Measurements from ENCODE around the gene FAM161A.
"Not testable (repeated sequence)": the region's sequence is repeated elsewhere in the genome, so short reads cannot be mapped to it uniquely, and the experiment has no call there.

FAM161A gene

GRCh38 chr2:61853847-61854563, at the start of gene FAM161A:
Gene FAM161A, minus strand, starts transcription at chr2:61854060. Its CDS starts 19 bp downstream, at chr2:61854041.
- Mint-ChIP-seq H3K4me3 (peak within 1 kb of the TSS; percentile 96), H3K27ac (peak within 1 kb of the TSS; percentile 91), H3K9me3 (no peaks in the 10 kb centered on the region), H3K4me1 (peaks cover 9% of the 10 kb centered on the region), H3K36me3 (peaks cover 4% of the 10 kb centered on the region), H3K27me3 (no peaks in the 10 kb centered on the region)
- peak; percentile 92 for ATAC-seq

GRCh38 chr2:61900281-61900680, 46.4 kb upstream of the FAM161A start:
- Mint-ChIP-seq H3K27me3 (no peaks in the 10 kb centered on the region), H3K27ac (no peak overlapping the region), H3K4me1 (no peaks in the 10 kb centered on the region), H3K4me3 (no peak overlapping the region), H3K36me3 (no peaks in the 10 kb centered on the region), H3K9me3 (no peaks in the 10 kb centered on the region)
- ATAC-seq, result no peak

GRCh38 chr2:61898810-61899209, 45.0 kb upstream of the FAM161A start:
- no peak overlapping the region for H3K4me3 Mint-ChIP-seq

DNA sequence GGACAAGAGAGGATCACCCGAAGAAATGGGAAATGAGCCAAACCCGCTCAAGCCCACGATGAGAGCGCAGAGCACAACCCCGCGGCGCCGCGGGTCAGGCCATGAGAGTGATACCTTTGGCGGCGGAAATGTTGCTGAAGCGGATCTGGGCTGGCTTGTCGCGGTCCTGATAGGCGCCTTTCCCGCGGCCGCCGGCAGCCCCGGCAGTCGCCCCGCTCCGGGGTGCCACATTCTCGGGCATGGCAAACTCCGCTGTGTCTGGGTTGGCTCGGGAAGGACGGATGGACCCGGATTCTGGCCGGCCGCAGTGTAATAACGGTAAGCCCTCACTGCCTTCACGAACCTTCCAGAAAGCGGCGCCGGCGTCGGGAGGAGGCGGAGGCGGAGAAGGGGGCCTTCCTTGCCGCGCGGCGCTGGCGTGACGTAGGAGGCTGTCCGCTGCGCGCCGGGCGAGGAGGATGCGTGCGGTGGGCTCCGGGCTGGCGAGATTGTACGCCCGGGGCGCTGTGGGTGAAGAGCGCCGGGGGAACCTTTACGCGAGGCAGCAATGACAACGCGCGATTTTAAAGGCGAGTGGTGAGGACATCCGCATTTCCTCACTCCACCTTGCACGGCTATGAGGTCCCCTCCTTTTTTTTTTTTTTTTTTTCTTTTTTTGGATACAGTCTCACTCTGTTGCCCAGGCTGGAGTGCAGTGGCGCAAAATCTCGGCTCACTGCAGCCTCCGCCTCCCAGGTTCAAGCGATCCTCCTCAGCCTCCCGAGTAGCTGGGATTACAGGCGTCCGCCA, 34.6 kb upstream of the FAM161A start, which contains the start of gene CCT4:
Gene CCT4 (minus strand): TSS at position 390 of the 789 bp plus-strand sequence. CDS start 149 bp downstream, at position 241.
- no peaks in the 10 kb centered on the region for H3K27me3 Mint-ChIP-seq
- H3K9me3 Mint-ChIP-seq, result no peaks in the 10 kb centered on the region
- H3K27ac Mint-ChIP-seq, result peak within 1 kb of the TSS; percentile 99
- peak; percentile 89 for ATAC-seq
- peaks cover 20% of the 10 kb centered on the region for H3K4me1 Mint-ChIP-seq
- peaks cover 13% of the 10 kb centered on the region for H3K36me3 Mint-ChIP-seq
- H3K4me3 Mint-ChIP-seq, result peak within 1 kb of the TSS; percentile 98

More at GRCh38 chr2:61898810-61899209, 45.0 kb upstream of the FAM161A start:
- no peaks in the 10 kb centered on the region for H3K27me3 Mint-ChIP-seq
- no peak overlapping the region for H3K27ac Mint-ChIP-seq
- H3K9me3 Mint-ChIP-seq, result no peaks in the 10 kb centered on the region
- H3K36me3 Mint-ChIP-seq, result no peaks in the 10 kb centered on the region
- H3K4me1 Mint-ChIP-seq, result no peaks in the 10 kb centered on the region
- no peak for ATAC-seq

- no peaks in the 10 kb centered on the region for H3K27me3 Mint-ChIP-seq
- H3K4me3 Mint-ChIP-seq, result peak overlapping the region; percentile 98
- ATAC-seq, result no peak
- peak overlapping the region; percentile 99 for H3K27ac Mint-ChIP-seq
- peaks cover 17% of the 10 kb centered on the region for H3K36me3 Mint-ChIP-seq
- no peaks in the 10 kb centered on the region for H3K9me3 Mint-ChIP-seq
- H3K4me1 Mint-ChIP-seq, result peaks cover 20% of the 10 kb centered on the region
These were observed 33.9 kb upstream of the FAM161A start for GRCh38 chr2:61887717-61888266.

- peaks cover 20% of the 10 kb centered on the region for H3K36me3 Mint-ChIP-seq
- peak overlapping the region; percentile 99 for H3K27ac Mint-ChIP-seq
- no peaks in the 10 kb centered on the region for H3K9me3 Mint-ChIP-seq
- peak overlapping the region; percentile 98 for H3K4me3 Mint-ChIP-seq
- H3K4me1 Mint-ChIP-seq, result peaks cover 20% of the 10 kb centered on the region
- H3K27me3 Mint-ChIP-seq, result no peaks in the 10 kb centered on the region
- no peak for ATAC-seq
These were observed 32.2 kb upstream of the FAM161A start for GRCh38 chr2:61885896-61886603.

- H3K27me3 Mint-ChIP-seq, result no peaks in the 10 kb centered on the region
- H3K4me1 Mint-ChIP-seq, result peaks cover 20% of the 10 kb centered on the region
- H3K4me3 Mint-ChIP-seq, result no peak overlapping the region
- no peaks in the 10 kb centered on the region for H3K9me3 Mint-ChIP-seq
- peaks cover 26% of the 10 kb centered on the region for H3K36me3 Mint-ChIP-seq
- no peak overlapping the region for H3K27ac Mint-ChIP-seq
- ATAC-seq, result no peak
These were observed 29.0 kb upstream of the FAM161A start for GRCh38 chr2:61882850-61883249.

- H3K4me3 Mint-ChIP-seq, H3K9me3 Mint-ChIP-seq, H3K27ac Mint-ChIP-seq, H3K4me1 Mint-ChIP-seq, H3K27me3 Mint-ChIP-seq, ATAC-seq: not testable (repeated sequence)
- peaks cover 18% of the 10 kb centered on the region for H3K36me3 Mint-ChIP-seq
These were observed 25.5 kb upstream of the FAM161A start for GRCh38 chr2:61879351-61879750.

- H3K9me3 Mint-ChIP-seq, result no peaks in the 10 kb centered on the region
- H3K27ac Mint-ChIP-seq, result no peak overlapping the region
- peaks cover 24% of the 10 kb centered on the region for H3K36me3 Mint-ChIP-seq
- H3K4me1 Mint-ChIP-seq, result no peaks in the 10 kb centered on the region
- H3K27me3 Mint-ChIP-seq, result no peaks in the 10 kb centered on the region
- H3K4me3 Mint-ChIP-seq, result no peak overlapping the region
- no peak for ATAC-seq
These were observed 24.9 kb upstream of the FAM161A start for GRCh38 chr2:61878761-61879160.

DNA sequence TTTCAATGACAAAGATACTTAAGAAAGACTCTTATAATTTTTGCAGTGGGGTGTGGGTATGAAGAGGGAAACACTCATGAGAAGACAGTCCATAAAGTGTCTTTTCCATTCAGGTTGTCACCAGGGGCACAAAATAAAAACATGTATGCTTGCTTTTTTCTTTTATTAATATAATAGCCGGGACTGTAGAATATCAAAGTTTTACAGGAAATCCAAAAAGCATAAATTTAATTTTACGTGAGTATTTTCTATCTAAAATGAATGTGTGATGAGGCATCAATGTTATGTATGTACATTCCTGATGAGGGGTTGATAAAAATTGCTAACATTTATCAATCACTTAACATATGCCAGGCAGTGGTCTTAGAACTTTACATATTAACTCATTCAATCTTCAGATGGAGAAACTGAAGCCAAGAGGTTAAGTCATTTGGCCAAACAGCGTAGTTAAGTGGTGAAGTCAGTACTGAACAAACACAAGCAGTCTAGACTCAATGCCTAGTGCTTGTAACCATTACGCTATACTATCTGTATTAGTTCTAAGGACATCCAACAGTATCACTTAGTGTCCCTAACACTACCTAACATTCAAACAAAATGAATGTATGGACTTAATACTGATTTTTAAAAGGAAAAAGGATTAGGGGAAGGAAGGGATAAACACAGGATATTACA, 23.8 kb upstream of the FAM161A start:
- H3K4me3 Mint-ChIP-seq, result no peak overlapping the region
- peaks cover 26% of the 10 kb centered on the region for H3K36me3 Mint-ChIP-seq
- no peak for ATAC-seq
- H3K27me3 Mint-ChIP-seq, result no peaks in the 10 kb centered on the region
- no peaks in the 10 kb centered on the region for H3K9me3 Mint-ChIP-seq
- H3K27ac Mint-ChIP-seq, result no peak overlapping the region
- H3K4me1 Mint-ChIP-seq, result no peaks in the 10 kb centered on the region

- Mint-ChIP-seq H3K27ac (no peak overlapping the region), H3K36me3 (peaks cover 34% of the 10 kb centered on the region), H3K27me3 (no peaks in the 10 kb centered on the region), H3K9me3 (no peaks in the 10 kb centered on the region), H3K4me1 (no peaks in the 10 kb centered on the region), H3K4me3 (no peak overlapping the region)
- no peak for ATAC-seq
These were observed 22.5 kb upstream of the FAM161A start for GRCh38 chr2:61876400-61876799.

- not testable (repeated sequence) for H3K4me1 Mint-ChIP-seq, ATAC-seq, H3K4me3 Mint-ChIP-seq, H3K9me3 Mint-ChIP-seq, H3K27me3 Mint-ChIP-seq, H3K27ac Mint-ChIP-seq
- peaks cover 70% of the 10 kb centered on the region for H3K36me3 Mint-ChIP-seq
These were observed 12.7 kb upstream of the FAM161A start for GRCh38 chr2:61866482-61867089.

GRCh38 chr2:61862085-61862484, 8.2 kb upstream of the FAM161A start:
- Mint-ChIP-seq H3K4me1 (no peaks in the 10 kb centered on the region), H3K9me3 (peaks cover 8% of the 10 kb centered on the region), H3K4me3 (no peak overlapping the region), H3K36me3 (peaks cover 63% of the 10 kb centered on the region), H3K27ac (no peak overlapping the region), H3K27me3 (no peaks in the 10 kb centered on the region)
- ATAC-seq, result no peak

GRCh38 chr2:61857224-61857623, 3.4 kb upstream of the FAM161A start:
- no peak overlapping the region for H3K4me3 Mint-ChIP-seq
- H3K36me3 Mint-ChIP-seq, result peaks cover 23% of the 10 kb centered on the region
- no peaks in the 10 kb centered on the region for H3K27me3 Mint-ChIP-seq
- no peak for ATAC-seq
- H3K27ac Mint-ChIP-seq, result no peak overlapping the region
- H3K4me1 Mint-ChIP-seq, result peaks cover 9% of the 10 kb centered on the region
- H3K9me3 Mint-ChIP-seq, result peaks cover 2% of the 10 kb centered on the region

Data from stimulated activated memory B cell treated with anti-CD40 and anti-IgM and Interleukin-4, amounts not matched to agents 10 μg/mL and 1 μg/mL and 100 μg/mL, for 72 hours (primary cell).